ENCODE data around the gene ALDH1A1. TPM values are rescaled to one million over a fixed set of nuclear protein-coding genes. Genes with fewer than 3 reads are reported as not detected.

ALDH1A1 gene
- total RNA-seq, 2 experiments from 2014 or later, result not detected

DNA sequence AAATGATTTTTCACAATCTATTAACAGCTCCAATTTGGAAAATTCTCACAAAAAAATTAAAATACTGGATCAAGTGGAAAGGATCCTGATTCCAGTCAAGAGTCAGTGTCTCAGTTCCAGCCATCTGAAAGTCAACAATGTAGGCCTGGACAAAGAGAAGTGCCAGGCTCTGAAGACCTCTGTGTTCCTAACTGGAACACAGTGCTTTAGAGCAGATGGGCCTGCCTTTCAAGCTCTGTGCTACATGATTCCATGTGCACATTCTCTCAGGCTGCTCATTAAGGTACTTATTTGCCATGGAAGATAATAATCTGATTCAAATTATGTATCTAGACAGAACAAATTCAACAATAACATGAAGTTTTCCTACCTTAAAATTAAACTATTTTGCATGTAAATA lies 30.2 kb upstream of the ALDH1A1 start:
- no peak for DNase-seq (ENCODE audit: low spot score)
- Histone ChIP-seq H2AFZ (ENCODE audit: low read length) (no peak overlapping the region), H3K4me3 (ENCODE audit: low read depth, low read length, poor library complexity, severe bottlenecking) (no peak overlapping the region), H4K20me1 (ENCODE audit: insufficient read depth, low read length) (no peaks in the 10 kb centered on the region), H3K79me2 (ENCODE audit: insufficient read depth, low read depth, low read length) (no peaks in the 10 kb centered on the region), H3K36me3 (ENCODE audit: insufficient read depth, low read length) (no peaks in the 10 kb centered on the region), H3K4me1 (ENCODE audit: insufficient read depth, low read length, poor library complexity, severe bottlenecking) (no peaks in the 10 kb centered on the region), H3K9me3 (ENCODE audit: low read length) (no peaks in the 10 kb centered on the region), H3K4me2 (ENCODE audit: low read length) (no peak overlapping the region), H3K27ac (ENCODE audit: low read depth, low read length, poor library complexity, severe bottlenecking) (no peak overlapping the region), H3K9me2 (ENCODE audit: insufficient read depth, low read length) (no peaks in the 10 kb centered on the region)
- ChIA-PET POLR2A (no interaction called here), CTCF (ENCODE audit: unreplicated experiment) (no interaction called here)
- BruUV-seq (replicated peaks), result no TSS peak
- intact Hi-C loops (cut with micrococcal nuclease; ENCODE audit: unreplicated experiment), result no loop called here
- TF ChIP-seq, protein P1, sequence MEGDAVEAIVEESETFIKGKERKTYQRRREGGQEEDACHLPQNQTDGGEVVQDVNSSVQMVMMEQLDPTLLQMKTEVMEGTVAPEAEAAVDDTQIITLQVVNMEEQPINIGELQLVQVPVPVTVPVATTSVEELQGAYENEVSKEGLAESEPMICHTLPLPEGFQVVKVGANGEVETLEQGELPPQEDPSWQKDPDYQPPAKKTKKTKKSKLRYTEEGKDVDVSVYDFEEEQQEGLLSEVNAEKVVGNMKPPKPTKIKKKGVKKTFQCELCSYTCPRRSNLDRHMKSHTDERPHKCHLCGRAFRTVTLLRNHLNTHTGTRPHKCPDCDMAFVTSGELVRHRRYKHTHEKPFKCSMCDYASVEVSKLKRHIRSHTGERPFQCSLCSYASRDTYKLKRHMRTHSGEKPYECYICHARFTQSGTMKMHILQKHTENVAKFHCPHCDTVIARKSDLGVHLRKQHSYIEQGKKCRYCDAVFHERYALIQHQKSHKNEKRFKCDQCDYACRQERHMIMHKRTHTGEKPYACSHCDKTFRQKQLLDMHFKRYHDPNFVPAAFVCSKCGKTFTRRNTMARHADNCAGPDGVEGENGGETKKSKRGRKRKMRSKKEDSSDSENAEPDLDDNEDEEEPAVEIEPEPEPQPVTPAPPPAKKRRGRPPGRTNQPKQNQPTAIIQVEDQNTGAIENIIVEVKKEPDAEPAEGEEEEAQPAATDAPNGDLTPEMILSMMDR (conservative IDR thresholded peaks at IDR 0.05; ENCODE audit: low read length), result no peak
- no peak for TF ChIP-seq EZH2phosphoT487 (IDR thresholded peaks at IDR 0.05; ENCODE audit: borderline replicate concordance, low read depth, low read length)

DNA sequence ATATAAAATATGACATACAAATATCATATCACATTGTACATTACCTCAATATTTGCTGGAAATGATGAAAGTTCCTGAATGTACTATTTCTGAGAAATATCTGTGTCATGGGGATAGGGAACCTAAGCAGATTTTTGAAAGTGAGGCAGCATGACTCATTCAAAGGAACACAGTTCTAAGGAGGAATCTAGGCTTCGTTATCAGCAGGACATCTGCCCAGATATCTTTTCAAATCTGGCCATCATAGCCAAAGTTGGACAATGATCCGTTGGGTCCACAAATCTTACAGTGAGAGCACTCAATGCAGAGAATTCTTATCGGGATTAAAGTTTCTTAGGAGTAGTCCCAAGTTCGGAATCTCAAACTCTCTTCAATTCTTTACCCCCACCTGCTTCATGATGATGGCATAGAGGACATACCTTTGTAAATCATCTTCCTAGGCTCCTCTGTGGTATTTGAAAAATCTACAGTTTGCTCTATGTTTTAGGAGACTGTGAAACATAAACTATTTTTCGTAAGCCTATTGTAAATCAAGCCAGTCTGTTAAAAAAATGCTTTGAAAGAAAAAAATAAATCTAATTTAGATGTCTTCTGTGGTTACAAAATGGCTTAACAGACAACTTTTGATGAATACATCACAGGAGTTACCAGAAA lies 29.4 kb upstream of the ALDH1A1 start:
- BruUV-seq (replicated peaks), result no TSS peak
- intact Hi-C loops (cut with micrococcal nuclease; ENCODE audit: unreplicated experiment), result no loop called here
- Histone ChIP-seq H3K4me3 (ENCODE audit: low read depth, low read length, poor library complexity, severe bottlenecking) (no peak overlapping the region), H3K4me1 (ENCODE audit: insufficient read depth, low read length, poor library complexity, severe bottlenecking) (no peaks in the 10 kb centered on the region), H2AFZ (ENCODE audit: low read length) (no peak overlapping the region), H3K9me2 (ENCODE audit: insufficient read depth, low read length) (no peaks in the 10 kb centered on the region), H4K20me1 (ENCODE audit: insufficient read depth, low read length) (no peaks in the 10 kb centered on the region), H3K9me3 (ENCODE audit: low read length) (no peaks in the 10 kb centered on the region), H3K27ac (ENCODE audit: low read depth, low read length, poor library complexity, severe bottlenecking) (no peak overlapping the region), H3K4me2 (ENCODE audit: low read length) (no peak overlapping the region), H3K79me2 (ENCODE audit: insufficient read depth, low read depth, low read length) (no peaks in the 10 kb centered on the region), H3K36me3 (ENCODE audit: insufficient read depth, low read length) (no peaks in the 10 kb centered on the region)
- ChIA-PET CTCF (ENCODE audit: unreplicated experiment) (no interaction called here), POLR2A (no interaction called here)
- DNase-seq (ENCODE audit: low spot score), result no peak
- no peak for TF ChIP-seq EZH2phosphoT487 (IDR thresholded peaks at IDR 0.05; ENCODE audit: borderline replicate concordance, low read depth, low read length)

DNA sequence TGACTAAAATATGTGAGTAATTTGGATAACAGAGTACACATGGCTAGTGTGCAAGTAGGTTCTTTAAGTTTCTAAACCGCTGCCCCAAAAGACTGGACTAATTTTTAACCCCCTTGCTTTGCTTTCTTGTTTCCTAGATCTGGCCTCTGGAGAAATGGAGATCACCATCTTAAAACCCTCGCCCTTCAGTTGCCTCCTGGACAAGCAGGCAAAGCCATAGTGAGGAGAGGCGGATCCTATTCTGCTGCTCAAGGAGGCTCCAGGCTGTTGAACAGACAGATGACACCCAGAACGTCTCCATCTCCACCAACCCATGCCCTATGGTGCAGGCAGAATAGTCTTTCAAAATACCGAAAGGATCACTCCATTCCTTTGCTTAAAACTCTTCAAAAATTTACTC lies 28.6 kb upstream of the ALDH1A1 start:
- Histone ChIP-seq H3K27ac (ENCODE audit: low read depth, low read length, poor library complexity, severe bottlenecking) (no peak overlapping the region), H3K4me1 (ENCODE audit: insufficient read depth, low read length, poor library complexity, severe bottlenecking) (no peaks in the 10 kb centered on the region), H3K79me2 (ENCODE audit: insufficient read depth, low read depth, low read length) (no peaks in the 10 kb centered on the region), H3K36me3 (ENCODE audit: insufficient read depth, low read length) (no peaks in the 10 kb centered on the region), H4K20me1 (ENCODE audit: insufficient read depth, low read length) (no peaks in the 10 kb centered on the region), H3K4me3 (ENCODE audit: low read depth, low read length, poor library complexity, severe bottlenecking) (no peak overlapping the region), H3K4me2 (ENCODE audit: low read length) (no peak overlapping the region), H2AFZ (ENCODE audit: low read length) (no peak overlapping the region), H3K9me3 (ENCODE audit: low read length) (no peaks in the 10 kb centered on the region), H3K9me2 (ENCODE audit: insufficient read depth, low read length) (no peaks in the 10 kb centered on the region)
- DNase-seq (ENCODE audit: low spot score), result no peak
- no TSS peak for BruUV-seq (replicated peaks)
- TF ChIP-seq EZH2phosphoT487 (IDR thresholded peaks at IDR 0.05; ENCODE audit: borderline replicate concordance, low read depth, low read length), result no peak
- TF ChIP-seq, protein P1 (conservative IDR thresholded peaks at IDR 0.05; ENCODE audit: low read length), result no peak
- intact Hi-C loops (cut with micrococcal nuclease; ENCODE audit: unreplicated experiment), result no loop called here
- ChIA-PET CTCF (ENCODE audit: unreplicated experiment) (no interaction called here), POLR2A (no interaction called here)
